ENCODE results near the gene SLC8A3.

The SLC8A3 gene

DNA sequence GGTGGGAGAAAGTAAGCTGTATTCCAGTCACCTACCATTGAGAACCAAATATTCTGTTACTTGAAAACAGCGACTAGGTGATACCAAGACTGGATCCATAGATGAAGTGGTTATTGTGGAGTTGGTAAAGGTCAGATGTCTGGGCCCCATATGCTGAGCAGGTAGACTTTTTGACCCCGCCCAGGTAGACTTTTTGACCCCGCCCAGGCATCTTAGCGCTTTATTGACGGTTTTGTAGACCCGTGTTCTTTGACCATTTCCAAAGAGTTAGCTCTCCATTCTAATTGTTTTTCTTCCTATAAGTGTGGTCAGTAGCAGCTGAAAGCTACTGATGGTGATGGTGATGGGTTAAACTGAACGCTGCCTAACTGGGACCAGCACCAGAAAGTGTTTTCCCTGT is 61.6 kb downstream of the SLC8A3 start:
- DNase-seq (no peak), ATAC-seq (replicated peaks) (no peak)
- H3K9me3 Mint-ChIP-seq: no peaks in the 10 kb centered on the region
- H3K4me3 Mint-ChIP-seq: no peak overlapping the region
- H3K36me3 Mint-ChIP-seq (ENCODE audit: insufficient read depth): no peaks in the 10 kb centered on the region
- H3K4me1 Mint-ChIP-seq (ENCODE audit: low read depth in 2 of 2): no peaks in the 10 kb centered on the region
- H3K27ac Mint-ChIP-seq: no peak overlapping the region
- H3K27me3 Mint-ChIP-seq: peaks cover 24 to 28% of the 10 kb centered on the region in 2 donors

DNA sequence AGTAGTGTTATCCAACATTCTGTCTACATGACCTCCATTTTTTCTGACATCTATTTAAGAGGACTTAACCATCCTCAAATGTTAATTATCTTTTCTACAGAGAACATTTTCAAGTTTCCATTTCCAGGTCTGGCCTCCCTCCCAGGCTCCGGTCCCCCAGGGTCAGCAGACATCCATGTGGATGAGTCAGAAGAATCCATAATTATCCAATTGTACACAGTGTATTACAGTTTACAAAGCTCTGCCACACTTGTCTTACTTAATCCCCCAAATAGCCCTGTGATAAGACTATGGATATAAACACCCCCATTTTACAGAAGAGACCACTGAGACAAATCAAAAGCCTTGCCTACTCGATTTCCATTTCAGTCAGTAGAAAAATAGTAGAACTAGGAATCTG is 65.0 kb downstream of the SLC8A3 start:
- Mint-ChIP-seq H3K27ac (no peak overlapping the region), H3K27me3 (peaks cover 0 to 18% of the 10 kb centered on the region in 2 donors), H3K9me3 (no peaks in the 10 kb centered on the region), H3K36me3 (ENCODE audit: insufficient read depth) (no peaks in the 10 kb centered on the region), H3K4me3 (no peak overlapping the region), H3K4me1 (ENCODE audit: low read depth in 2 of 2) (no peaks in the 10 kb centered on the region)
- no peak for ATAC-seq (replicated peaks)
- no peak for DNase-seq

DNA sequence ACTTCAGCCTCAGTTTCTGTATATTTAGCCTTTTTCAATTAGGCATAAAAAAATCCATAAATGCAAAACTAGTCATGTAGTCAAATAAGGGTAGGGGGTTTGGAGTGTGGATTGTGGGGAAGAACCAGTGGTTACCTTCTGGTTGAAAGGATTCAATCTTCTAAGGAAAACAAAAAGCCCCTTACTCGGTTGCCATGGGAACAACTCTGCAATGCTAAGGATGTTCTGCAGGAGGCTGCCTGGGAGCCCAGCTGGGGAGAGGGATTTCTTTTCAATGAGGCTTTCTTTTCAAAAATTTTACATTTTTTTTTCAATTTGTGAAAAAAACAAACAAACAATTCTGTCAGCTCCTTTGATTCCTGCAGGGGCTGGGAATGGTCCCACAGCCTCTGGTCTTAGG is 67.2 kb downstream of the SLC8A3 start:
- H3K27ac Mint-ChIP-seq: no peak overlapping the region
- no peaks in the 10 kb centered on the region for H3K36me3 Mint-ChIP-seq (ENCODE audit: insufficient read depth)

DNA sequence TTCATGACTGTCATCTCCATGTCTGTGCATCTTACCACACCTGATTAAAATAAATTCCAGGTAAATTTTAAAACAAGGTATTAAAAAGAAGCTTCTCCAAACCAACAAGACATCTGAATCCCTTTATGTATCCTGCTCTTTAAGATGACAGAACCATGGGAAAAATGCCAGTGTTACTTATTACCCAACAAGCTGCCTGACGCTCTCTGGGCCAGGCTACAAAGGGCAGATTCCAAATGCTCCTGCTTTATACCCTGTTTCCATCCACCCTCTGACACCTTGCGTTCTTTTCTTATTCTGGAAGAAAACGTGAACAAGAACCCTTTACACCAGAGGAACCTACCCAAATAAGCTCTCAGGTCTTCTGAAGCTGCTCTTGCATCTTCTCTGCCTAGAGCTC is 70.7 kb downstream of the SLC8A3 start:
- Mint-ChIP-seq H3K4me1 (ENCODE audit: low read depth in 2 of 2) (no peaks in the 10 kb centered on the region), H3K4me3 (no peak overlapping the region), H3K27me3 (peaks cover 22 to 46% of the 10 kb centered on the region in 2 donors), H3K27ac (no peak overlapping the region), H3K36me3 (ENCODE audit: insufficient read depth) (no peaks in the 10 kb centered on the region), H3K9me3 (no peaks in the 10 kb centered on the region)
- DNase-seq (no peak), ATAC-seq (replicated peaks) (no peak)

More for the DNA sequence above, 67.2 kb downstream of the SLC8A3 start:
- no peaks in the 10 kb centered on the region for H3K9me3 Mint-ChIP-seq
- no peak overlapping the region for H3K4me3 Mint-ChIP-seq
- DNase-seq: no peak
- H3K4me1 Mint-ChIP-seq (ENCODE audit: low read depth in 2 of 2): no peaks in the 10 kb centered on the region
- no peak for ATAC-seq (replicated peaks)
- H3K27me3 Mint-ChIP-seq: peaks cover 12 to 36% of the 10 kb centered on the region in 2 donors

DNA sequence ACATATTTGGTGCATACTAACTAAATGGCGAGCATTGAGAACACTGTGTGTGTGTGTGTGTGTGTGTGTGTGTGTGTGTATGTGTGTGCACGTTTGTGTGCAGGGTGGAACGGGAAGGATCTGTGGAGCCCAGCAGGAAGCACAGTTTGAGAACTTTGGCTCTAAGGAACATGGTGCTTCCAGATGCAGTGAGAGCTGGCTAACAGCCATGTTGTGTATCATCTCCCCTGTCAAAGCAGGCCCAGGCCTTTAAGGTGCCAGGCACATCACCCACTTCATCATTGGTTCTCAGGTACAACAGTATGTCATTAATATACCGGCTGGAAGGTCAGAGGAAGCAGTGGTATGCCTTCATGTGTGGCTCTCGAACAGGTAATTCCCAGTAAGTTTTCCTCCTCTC is 72.5 kb downstream of the SLC8A3 start:
- Mint-ChIP-seq H3K27me3 (peaks cover 38 to 54% of the 10 kb centered on the region in 2 donors), H3K4me1 (ENCODE audit: low read depth in 2 of 2) (no peaks in the 10 kb centered on the region), H3K4me3 (no peak overlapping the region), H3K9me3 (no peaks in the 10 kb centered on the region), H3K36me3 (ENCODE audit: insufficient read depth) (no peaks in the 10 kb centered on the region), H3K27ac (no peak overlapping the region)
- ATAC-seq (replicated peaks) (no peak), DNase-seq (no peak)

DNA sequence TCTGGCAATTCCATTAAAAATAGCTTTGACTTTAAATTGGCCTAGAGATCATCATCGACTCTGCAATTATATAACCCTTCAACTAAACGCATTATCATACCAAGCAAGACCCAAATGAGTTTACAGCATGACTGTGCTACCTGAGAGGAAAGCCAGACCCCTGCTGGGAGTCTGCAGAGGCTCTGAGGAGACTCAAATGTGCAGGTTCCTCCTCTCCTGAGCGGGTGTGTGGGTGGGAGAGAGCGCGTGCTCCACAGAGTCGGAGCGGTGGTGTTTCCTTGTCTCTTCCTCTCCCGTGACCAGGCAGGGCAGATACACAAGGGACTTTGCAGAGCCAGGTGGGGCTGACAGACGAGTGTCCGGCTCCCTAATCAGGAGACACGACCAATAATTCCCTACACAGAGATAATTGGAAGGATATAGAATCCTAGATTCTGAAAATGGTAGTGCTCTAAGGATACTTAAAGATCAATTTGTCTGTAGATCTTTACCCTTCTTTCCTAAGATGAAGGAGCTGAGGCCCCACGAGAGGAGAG is 74.1 kb downstream of the SLC8A3 start:
- no peak overlapping the region for H3K4me3 Mint-ChIP-seq

DNA sequence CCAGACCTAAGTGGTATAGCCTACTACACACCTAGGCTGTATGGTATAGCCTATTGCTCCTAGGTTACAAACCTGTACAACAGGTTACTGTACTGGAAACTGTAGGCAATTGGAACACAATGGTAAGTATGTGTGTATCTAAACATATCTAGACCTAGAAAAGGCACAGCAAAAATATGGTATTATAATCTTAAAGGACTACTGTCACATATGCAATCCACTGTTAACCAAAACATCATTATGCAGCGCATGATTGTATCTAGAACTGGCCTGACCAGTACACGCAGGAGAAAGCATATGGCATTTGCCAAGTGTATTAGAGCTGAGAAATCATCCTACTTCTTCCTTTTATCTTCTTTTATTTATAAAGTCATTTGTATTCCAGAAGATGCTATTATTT is 75.5 kb downstream of the SLC8A3 start:
- peaks cover 36 to 43% of the 10 kb centered on the region in 2 donors for H3K27me3 Mint-ChIP-seq
- H3K27ac Mint-ChIP-seq: no peak overlapping the region
- H3K36me3 Mint-ChIP-seq (ENCODE audit: insufficient read depth): no peaks in the 10 kb centered on the region
- ATAC-seq (replicated peaks) (no peak), DNase-seq (no peak)
- H3K4me1 Mint-ChIP-seq (ENCODE audit: low read depth in 2 of 2): no peaks in the 10 kb centered on the region
- H3K9me3 Mint-ChIP-seq: no peaks in the 10 kb centered on the region
- H3K4me3 Mint-ChIP-seq: no peak overlapping the region

More for the DNA sequence above, 74.1 kb downstream of the SLC8A3 start:
- ATAC-seq (replicated peaks) (no peak), DNase-seq (no peak)
- Mint-ChIP-seq H3K9me3 (no peaks in the 10 kb centered on the region), H3K4me1 (ENCODE audit: low read depth in 2 of 2) (no peaks in the 10 kb centered on the region), H3K27ac (no peak overlapping the region), H3K27me3 (peaks cover 40 to 52% of the 10 kb centered on the region in 2 donors), H3K36me3 (ENCODE audit: insufficient read depth) (no peaks in the 10 kb centered on the region)

DNA sequence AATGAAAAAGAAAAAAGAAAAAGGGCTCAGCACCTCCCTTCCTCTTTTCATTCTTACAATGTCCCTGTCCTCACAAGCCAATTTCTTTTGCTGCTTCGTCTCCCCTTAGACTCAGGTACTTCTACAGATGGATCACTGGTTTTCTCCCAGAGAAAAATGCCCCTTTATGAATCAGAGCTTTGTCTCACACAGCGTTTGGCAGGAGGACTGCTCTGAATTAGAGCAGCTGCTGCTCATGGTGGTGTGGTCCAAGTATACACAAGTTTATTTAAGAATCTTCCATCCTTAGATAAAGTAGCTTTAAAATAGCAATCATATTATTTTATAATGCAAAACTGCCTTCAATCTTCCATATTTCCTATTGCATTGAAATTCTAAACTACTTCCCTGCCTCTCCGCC is 80.3 kb downstream of the SLC8A3 start:
- Mint-ChIP-seq H3K9me3 (no peaks in the 10 kb centered on the region), H3K4me3 (no peak overlapping the region), H3K4me1 (ENCODE audit: low read depth in 2 of 2) (no peaks in the 10 kb centered on the region), H3K27me3 (peaks cover 20 to 22% of the 10 kb centered on the region in 2 donors), H3K27ac (no peak overlapping the region), H3K36me3 (ENCODE audit: insufficient read depth) (no peaks in the 10 kb centered on the region)
- DNase-seq (no peak), ATAC-seq (replicated peaks) (no peak)

DNA sequence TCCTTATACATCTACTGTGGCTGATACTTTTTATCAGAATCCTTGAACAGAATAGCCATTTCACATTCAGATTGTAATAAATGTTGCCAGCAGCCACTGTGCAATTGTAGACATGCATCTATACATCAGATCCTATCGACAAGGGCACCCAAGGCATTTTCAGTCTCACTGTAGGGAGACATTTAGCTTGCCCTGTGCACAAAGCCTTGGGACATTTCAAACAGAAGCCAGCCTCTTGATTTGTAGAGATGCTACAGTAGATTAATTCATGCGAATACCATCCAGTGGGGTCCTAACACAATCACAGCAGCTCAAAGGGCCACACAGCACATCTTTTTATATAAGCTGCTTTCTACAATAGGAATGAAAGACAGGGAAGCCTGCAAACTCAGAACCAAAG is 81.4 kb downstream of the SLC8A3 start:
- Mint-ChIP-seq H3K4me1 (ENCODE audit: low read depth in 2 of 2) (no peaks in the 10 kb centered on the region), H3K27ac (no peak overlapping the region), H3K9me3 (no peaks in the 10 kb centered on the region), H3K27me3 (peaks cover 13 to 15% of the 10 kb centered on the region in 2 donors), H3K36me3 (ENCODE audit: insufficient read depth) (no peaks in the 10 kb centered on the region), H3K4me3 (no peak overlapping the region)
- ATAC-seq (replicated peaks) (no peak), DNase-seq (no peak)

DNA sequence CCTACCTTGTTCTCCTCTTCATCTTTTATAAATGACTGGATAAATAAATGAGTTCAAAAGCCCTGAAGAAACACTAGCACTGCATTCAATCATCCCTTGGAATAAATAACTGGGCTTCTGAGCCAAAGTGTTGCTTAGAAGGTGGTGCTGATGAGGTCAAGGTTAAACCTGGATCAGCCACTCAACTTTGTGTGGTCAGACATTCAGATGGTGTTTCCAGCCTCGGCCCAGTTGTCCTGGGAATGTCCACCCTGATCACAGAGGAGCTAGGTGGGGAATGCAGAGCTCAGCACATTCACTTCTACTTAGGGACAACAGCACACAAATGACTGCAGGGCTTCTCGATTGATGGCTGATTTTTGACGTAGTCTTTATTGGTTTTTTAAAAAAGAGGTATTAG is 88.7 kb downstream of the SLC8A3 start:
- no peak overlapping the region for H3K4me3 Mint-ChIP-seq

DNA sequence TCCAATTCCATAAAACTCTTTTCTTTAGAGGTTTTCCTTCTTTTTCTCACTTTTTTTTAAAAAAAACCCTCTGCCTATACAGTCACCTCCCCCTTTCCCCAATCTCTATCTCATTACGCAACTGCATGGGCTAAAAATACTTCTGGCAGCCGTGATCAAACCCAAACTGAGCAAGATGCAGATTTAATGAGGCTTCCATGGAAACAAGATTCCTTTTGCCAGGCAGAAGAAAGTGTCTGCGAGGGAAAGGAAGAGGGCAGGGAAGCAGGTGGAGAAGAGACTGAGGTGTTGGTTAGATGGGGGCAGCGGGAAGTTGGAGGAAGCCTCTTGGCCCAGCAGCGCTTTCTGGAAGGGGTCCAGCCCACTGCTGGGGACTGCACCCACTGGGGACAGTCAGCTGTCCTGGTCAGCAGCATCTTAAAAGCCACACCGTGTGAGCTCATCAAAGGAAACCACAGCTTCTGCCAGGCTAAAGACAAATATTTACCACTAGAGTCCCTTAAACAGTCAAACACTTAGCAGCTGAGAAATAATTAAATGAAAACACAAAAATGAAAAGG is 90.4 kb downstream of the SLC8A3 start:
- Mint-ChIP-seq H3K9me3 (no peaks in the 10 kb centered on the region), H3K27me3 (peaks cover 55 to 57% of the 10 kb centered on the region in 2 donors), H3K4me3 (no peak overlapping the region), H3K27ac (no peak overlapping the region), H3K36me3 (ENCODE audit: insufficient read depth) (no peaks in the 10 kb centered on the region), H3K4me1 (ENCODE audit: low read depth in 2 of 2) (no peaks in the 10 kb centered on the region)
- ATAC-seq (replicated peaks): no peak
- DNase-seq: no peak

More for the DNA sequence above, 88.7 kb downstream of the SLC8A3 start:
- no peaks in the 10 kb centered on the region for H3K9me3 Mint-ChIP-seq
- DNase-seq: no peak
- H3K4me1 Mint-ChIP-seq (ENCODE audit: low read depth in 2 of 2): no peaks in the 10 kb centered on the region
- no peak for ATAC-seq (replicated peaks)
- H3K27ac Mint-ChIP-seq: no peak overlapping the region
- peaks cover 43 to 51% of the 10 kb centered on the region in 2 donors for H3K27me3 Mint-ChIP-seq
- H3K36me3 Mint-ChIP-seq (ENCODE audit: insufficient read depth): no peaks in the 10 kb centered on the region

DNA sequence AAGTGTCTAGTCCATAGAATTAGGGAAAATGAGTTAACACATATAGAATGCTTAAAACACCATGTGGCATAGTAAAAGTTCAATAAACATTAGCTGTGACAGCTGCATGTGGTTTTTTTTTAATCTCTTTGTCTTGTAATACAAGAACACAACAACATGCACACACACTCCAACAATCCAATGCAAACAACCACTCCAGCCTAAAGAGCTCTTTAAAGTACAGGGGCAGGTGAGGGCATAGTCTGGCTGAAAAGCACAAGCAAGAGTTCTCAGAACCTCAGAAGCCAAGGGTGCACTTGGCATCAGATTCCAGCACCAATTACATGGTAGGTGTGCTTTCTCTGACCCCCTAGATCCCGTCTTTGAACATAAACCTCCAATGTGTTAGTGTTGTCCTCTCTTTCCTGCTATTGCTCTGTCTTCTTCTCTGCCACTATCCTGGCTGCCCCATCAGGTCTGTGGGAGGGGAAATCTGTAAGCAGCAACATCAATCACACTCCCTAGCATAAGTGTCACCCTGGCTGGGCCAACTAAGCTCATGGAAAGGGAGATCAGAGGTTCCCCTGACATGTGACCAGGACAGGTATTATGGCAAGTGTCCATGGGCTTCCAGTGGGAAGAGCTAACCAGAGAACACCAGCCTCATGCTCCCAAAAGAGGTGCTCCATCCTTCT is 91.0 kb downstream of the SLC8A3 start:
- peaks cover 55 to 57% of the 10 kb centered on the region in 2 donors for H3K27me3 Mint-ChIP-seq
- H3K9me3 Mint-ChIP-seq: no peaks in the 10 kb centered on the region
- no peak overlapping the region for H3K27ac Mint-ChIP-seq

DNA sequence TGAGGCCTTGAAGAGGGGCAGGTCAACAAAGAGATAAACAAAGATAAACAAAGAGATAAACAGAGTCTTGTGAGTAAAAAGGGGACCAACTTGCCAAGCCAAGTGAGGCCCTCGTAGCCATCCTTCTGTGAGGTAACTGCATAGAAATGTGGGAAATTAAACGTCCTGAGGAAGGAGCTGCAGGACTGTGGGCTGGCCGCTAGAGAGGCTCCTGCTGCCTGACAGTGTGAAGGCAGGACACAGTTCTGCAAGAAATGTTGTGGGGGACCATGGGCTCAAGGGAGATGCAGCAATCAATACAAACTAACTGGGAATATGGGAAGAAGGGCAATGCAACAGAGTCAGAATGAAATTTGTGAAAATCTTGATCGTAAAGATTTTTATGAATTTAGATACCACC is 91.9 kb downstream of the SLC8A3 start:
- DNase-seq (no peak), ATAC-seq (replicated peaks) (no peak)
- no peaks in the 10 kb centered on the region for H3K4me1 Mint-ChIP-seq (ENCODE audit: low read depth in 2 of 2)
- no peaks in the 10 kb centered on the region for H3K9me3 Mint-ChIP-seq
- peaks cover 60 to 61% of the 10 kb centered on the region in 2 donors for H3K27me3 Mint-ChIP-seq
- H3K4me3 Mint-ChIP-seq: no peak overlapping the region
- no peaks in the 10 kb centered on the region for H3K36me3 Mint-ChIP-seq (ENCODE audit: insufficient read depth)
- H3K27ac Mint-ChIP-seq: no peak overlapping the region

More for the DNA sequence above, 91.0 kb downstream of the SLC8A3 start:
- no peaks in the 10 kb centered on the region for H3K36me3 Mint-ChIP-seq (ENCODE audit: insufficient read depth)
- no peak overlapping the region for H3K4me3 Mint-ChIP-seq
- DNase-seq (no peak), ATAC-seq (replicated peaks) (no peak)
- no peaks in the 10 kb centered on the region for H3K4me1 Mint-ChIP-seq (ENCODE audit: low read depth in 2 of 2)

DNA sequence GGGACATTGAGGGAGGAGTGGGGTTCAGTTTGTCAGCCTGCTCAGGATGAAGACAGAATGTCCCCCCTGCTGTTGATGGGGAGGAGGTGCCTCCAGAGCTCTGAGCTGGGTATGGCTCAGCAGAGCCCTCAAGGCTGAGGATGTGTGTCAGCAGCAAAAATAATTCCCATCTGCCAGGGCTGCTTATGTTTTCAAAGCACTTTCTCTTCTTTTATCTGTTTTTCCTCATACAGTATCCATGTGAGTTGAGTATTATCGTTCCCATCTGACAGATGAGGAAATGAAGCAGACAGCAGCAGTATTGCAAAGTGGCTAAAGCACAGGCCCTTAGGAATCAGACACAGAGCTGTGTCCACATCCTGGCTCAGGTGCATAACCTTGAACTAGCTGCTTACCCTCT is 94.1 kb downstream of the SLC8A3 start:
- H3K9me3 Mint-ChIP-seq: no peaks in the 10 kb centered on the region
- no peaks in the 10 kb centered on the region for H3K4me1 Mint-ChIP-seq (ENCODE audit: low read depth in 2 of 2)
- H3K4me3 Mint-ChIP-seq: no peak overlapping the region
- H3K36me3 Mint-ChIP-seq (ENCODE audit: insufficient read depth): no peaks in the 10 kb centered on the region
- peaks cover 46 to 60% of the 10 kb centered on the region in 2 donors for H3K27me3 Mint-ChIP-seq
- no peak overlapping the region for H3K27ac Mint-ChIP-seq
- ATAC-seq (replicated peaks): no peak
- DNase-seq: no peak
